Measurements from ENCODE around the gene EYS. TPM values are rescaled to one million over a fixed set of nuclear protein-coding genes. Genes with fewer than 3 reads are reported as not detected.

Gene EYS
- total RNA-seq, 2 donors from 2014 or later, result not detected

DNA sequence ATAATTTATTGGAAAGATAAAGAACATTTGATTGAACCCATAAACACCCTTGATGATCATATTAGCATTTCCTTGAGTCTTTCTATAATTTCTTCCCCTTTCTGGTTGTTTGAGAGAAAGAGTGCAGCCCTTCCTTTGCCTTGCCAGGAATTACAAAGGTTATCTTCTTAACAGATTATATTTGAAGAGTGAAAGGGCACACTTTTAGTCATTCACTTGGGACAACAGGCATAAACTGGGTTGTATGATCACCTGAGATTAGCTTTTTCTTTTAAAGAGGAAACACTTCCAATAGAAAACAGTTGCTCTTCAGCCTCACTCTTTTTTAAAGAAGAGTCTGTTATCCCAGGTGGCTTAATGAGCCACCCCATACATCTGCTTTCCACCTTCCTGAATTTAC lies 1776.2 kb downstream of the EYS start:
- DNase-seq (ENCODE audit: low spot score) (no peak), ATAC-seq (ENCODE audit: insufficient number of reproducible peaks, low FRiP score, low read depth) (no peak)
- TF ChIP-seq, protein P1, sequence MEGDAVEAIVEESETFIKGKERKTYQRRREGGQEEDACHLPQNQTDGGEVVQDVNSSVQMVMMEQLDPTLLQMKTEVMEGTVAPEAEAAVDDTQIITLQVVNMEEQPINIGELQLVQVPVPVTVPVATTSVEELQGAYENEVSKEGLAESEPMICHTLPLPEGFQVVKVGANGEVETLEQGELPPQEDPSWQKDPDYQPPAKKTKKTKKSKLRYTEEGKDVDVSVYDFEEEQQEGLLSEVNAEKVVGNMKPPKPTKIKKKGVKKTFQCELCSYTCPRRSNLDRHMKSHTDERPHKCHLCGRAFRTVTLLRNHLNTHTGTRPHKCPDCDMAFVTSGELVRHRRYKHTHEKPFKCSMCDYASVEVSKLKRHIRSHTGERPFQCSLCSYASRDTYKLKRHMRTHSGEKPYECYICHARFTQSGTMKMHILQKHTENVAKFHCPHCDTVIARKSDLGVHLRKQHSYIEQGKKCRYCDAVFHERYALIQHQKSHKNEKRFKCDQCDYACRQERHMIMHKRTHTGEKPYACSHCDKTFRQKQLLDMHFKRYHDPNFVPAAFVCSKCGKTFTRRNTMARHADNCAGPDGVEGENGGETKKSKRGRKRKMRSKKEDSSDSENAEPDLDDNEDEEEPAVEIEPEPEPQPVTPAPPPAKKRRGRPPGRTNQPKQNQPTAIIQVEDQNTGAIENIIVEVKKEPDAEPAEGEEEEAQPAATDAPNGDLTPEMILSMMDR (IDR thresholded peaks at IDR 0.05), result no peak
- H3K9me3 ChIP-seq, result no peaks in the 10 kb centered on the region
- H3K27ac ChIP-seq, result no peak overlapping the region
- H3K36me3 ChIP-seq, result no peaks in the 10 kb centered on the region
- no peak overlapping the region for H3K4me3 ChIP-seq
- no peaks in the 10 kb centered on the region for H3K4me1 ChIP-seq (ENCODE audit: control insufficient read depth in 1 of 2, low read depth in 2 of 2)
- no peaks in the 10 kb centered on the region for H3K27me3 ChIP-seq (replicated peaks; ENCODE audit: insufficient read depth)

DNA sequence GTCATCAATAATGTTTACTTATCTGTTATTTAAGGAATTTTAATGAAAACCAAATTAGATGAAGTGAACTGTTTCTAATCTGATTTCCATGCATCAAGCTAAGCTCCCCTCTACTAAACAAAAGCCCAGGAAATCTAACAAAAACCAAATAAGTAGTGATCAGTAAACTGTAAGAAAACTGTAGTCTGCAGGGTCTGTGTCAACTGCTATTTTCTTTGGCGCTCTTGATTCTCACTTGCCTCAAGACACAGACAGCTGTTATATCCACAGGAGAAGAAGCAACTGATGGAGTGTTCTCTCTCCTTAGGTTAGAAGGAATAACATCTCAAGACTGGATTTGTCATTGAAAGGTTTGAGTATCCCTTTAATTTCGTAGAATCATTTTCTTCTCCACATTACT lies 1777.9 kb downstream of the EYS start:
- no peaks in the 10 kb centered on the region for H3K9me3 ChIP-seq
- no peaks in the 10 kb centered on the region for H3K36me3 ChIP-seq
- TF ChIP-seq, protein P1 (IDR thresholded peaks at IDR 0.05), result no peak
- no peak overlapping the region for H3K27ac ChIP-seq
- no peak overlapping the region for H3K4me3 ChIP-seq
- DNase-seq (ENCODE audit: low spot score) (no peak), ATAC-seq (ENCODE audit: insufficient number of reproducible peaks, low FRiP score, low read depth) (no peak)
- no peaks in the 10 kb centered on the region for H3K27me3 ChIP-seq (replicated peaks; ENCODE audit: insufficient read depth)
- H3K4me1 ChIP-seq (ENCODE audit: control insufficient read depth in 1 of 2, low read depth in 2 of 2), result no peaks in the 10 kb centered on the region

DNA sequence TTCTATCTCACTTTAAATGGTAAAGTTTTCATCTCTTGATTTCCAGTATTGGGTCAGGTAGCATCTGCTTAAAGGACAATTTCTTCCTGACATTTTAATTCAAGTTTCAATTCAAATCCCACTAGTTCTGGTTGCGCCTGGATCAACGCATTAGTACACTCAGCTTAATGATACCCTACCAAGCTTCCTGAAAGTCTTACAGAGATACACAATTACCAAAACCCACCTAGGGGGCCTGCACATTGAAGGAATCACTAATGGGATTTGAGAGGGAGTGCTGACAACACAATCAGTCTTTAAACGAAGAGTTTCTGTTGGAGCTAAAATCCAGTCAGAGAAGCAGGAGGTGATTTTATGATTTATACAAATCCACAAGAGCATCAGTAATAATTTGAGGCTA lies 1778.4 kb downstream of the EYS start:
- TF ChIP-seq, protein P1 (IDR thresholded peaks at IDR 0.05), result no peak
- no peaks in the 10 kb centered on the region for H3K27me3 ChIP-seq (replicated peaks; ENCODE audit: insufficient read depth)
- DNase-seq (ENCODE audit: low spot score) (no peak), ATAC-seq (ENCODE audit: insufficient number of reproducible peaks, low FRiP score, low read depth) (no peak)
- H3K9me3 ChIP-seq, result no peaks in the 10 kb centered on the region
- H3K27ac ChIP-seq, result no peak overlapping the region
- no peaks in the 10 kb centered on the region for H3K4me1 ChIP-seq (ENCODE audit: control insufficient read depth in 1 of 2, low read depth in 2 of 2)
- H3K4me3 ChIP-seq, result no peak overlapping the region
- H3K36me3 ChIP-seq, result no peaks in the 10 kb centered on the region

DNA sequence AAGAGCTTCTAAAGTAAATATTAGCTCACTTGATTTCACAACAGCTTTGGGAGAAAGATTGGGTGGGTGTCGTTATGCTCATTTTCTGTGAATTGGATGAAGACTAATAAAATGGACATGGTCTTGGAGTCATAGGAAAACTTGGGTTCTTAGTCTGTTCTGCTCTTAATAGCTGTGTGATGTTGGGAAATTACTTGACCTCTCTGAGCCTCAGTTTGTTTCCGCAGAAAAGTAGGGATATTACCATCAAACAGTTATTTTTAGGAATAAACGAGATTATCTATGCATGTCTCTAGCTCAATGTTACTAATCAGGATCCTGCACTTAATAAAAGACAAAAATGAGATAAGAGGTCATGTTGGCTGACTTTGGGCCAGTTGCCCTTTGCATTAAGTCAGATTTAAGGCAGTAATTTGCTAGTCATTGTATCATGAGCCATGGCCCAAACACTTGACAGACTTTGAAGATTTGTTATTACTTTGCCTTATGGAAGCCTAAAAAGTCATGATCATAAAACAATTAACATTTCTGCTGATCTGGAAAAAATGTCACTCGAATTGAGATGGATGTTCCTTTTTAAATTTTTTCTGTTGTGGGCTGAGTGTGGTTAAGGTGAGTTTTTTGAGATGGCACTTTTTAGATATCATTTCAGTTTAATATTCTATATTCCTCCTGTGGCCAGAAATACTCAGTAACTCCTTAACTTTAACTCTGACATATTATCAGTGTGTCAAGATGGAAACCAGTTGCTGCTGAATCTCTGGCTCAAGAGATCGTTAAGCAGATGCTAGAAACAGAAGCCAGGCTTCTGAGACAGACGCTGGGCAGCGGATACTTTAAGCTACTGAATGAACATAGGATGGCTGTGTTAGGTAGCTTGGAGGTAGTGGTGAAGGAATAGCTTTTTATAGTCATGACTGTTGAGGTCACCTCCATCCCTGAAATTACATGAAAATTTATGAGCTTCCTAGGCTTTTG lies 1779.8 kb downstream of the EYS start:
- Histone ChIP-seq H3K9me3 (no peaks in the 10 kb centered on the region), H3K27me3 (replicated peaks; ENCODE audit: insufficient read depth) (no peaks in the 10 kb centered on the region), H3K36me3 (no peaks in the 10 kb centered on the region), H3K4me1 (ENCODE audit: control insufficient read depth in 1 of 2, low read depth in 2 of 2) (no peaks in the 10 kb centered on the region), H3K27ac (no peak overlapping the region), H3K4me3 (no peak overlapping the region)
- DNase-seq (ENCODE audit: low spot score) (no peak), ATAC-seq (ENCODE audit: insufficient number of reproducible peaks, low FRiP score, low read depth) (no peak)
- TF ChIP-seq, protein P1 (IDR thresholded peaks at IDR 0.05), result no peak

DNA sequence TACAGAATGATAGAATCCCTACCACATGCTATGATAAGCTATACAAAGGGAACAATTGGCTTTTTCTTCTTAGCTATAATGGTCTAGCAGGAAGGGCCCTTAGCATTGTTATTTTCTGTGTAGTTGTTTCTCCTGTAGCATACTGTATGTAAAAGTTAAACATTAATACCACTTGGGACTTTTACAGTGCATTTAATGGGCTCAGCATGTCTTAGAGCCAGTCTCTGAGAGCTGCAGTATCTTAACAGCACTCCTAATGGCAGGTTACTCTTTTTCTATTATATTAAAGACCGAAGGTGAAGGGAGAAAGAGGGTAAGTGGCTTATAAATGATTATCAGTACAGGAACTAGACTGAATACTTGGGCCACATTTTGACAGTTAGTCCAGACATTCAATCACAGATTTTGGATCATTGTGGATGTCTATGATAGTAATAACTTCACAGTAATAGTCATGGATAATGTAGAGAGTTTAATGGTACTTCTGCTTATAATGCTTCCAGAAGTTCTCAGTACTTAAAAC lies 1780.7 kb downstream of the EYS start:
- no peaks in the 10 kb centered on the region for H3K27me3 ChIP-seq (replicated peaks; ENCODE audit: insufficient read depth)
- no peak for DNase-seq (ENCODE audit: low spot score)
- no peak overlapping the region for H3K4me3 ChIP-seq
- H3K9me3 ChIP-seq, result no peaks in the 10 kb centered on the region
- TF ChIP-seq, protein P1 (IDR thresholded peaks at IDR 0.05), result no peak
- H3K27ac ChIP-seq, result no peak overlapping the region
- H3K4me1 ChIP-seq (ENCODE audit: control insufficient read depth in 1 of 2, low read depth in 2 of 2), result no peaks in the 10 kb centered on the region
- H3K36me3 ChIP-seq, result no peaks in the 10 kb centered on the region
- no peak for ATAC-seq (ENCODE audit: insufficient number of reproducible peaks, low FRiP score, low read depth)

Data from thoracic aorta (tissue), 2 donors.